ENCODE data around the gene MUC20. TPM values are rescaled to one million over a fixed set of nuclear protein-coding genes. Genes with fewer than 3 reads are reported as not detected.
"Not testable (repeated sequence)": the region's sequence is repeated elsewhere in the genome, so short reads cannot be mapped to it uniquely, and the experiment has no call there.

Gene MUC20
- total RNA-seq, 1 donor from 2014 or later: 28.7 TPM

DNA sequence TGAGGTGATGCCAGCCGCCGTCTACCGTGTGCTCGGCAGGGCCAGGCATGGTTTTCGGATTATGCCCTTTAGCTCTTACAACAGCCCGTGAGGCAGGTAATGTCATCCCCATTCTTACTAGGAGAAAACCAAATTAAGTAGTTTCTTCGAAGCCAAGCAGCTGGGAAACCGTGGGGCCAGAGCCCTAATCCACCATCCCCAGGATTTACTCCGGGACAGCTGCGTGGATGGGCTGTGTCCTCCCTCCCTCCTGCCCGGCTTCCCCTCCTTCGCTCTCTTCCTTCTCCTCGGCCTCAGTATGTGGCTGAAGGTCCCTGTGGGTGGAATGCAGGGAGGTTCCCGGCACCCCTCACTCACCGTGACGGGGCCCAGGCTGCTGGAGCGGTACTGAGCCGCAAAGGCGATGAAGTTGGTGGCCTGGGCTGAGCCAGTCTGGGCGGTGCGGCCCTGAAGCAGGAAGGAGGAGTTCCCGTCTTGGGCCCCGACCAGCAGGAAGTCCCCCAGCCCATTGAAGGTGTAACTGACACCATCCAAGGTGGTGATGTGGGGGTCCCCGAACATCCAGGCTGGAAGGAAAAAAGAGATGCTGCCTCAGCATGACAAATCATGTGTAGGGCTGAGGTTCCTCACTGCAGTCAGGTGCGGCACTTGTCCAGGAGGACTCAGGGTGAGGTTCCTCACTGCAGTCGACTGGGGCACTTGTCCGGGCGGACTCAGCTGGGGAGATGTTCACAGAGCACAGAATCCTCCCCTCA lies 42.5 kb downstream of the MUC20 start:
- no peak for ATAC-seq
- no peak for DNase-seq (ENCODE audit: low spot score)
- intact Hi-C loops (cut with DNase I): no loop called here

DNA sequence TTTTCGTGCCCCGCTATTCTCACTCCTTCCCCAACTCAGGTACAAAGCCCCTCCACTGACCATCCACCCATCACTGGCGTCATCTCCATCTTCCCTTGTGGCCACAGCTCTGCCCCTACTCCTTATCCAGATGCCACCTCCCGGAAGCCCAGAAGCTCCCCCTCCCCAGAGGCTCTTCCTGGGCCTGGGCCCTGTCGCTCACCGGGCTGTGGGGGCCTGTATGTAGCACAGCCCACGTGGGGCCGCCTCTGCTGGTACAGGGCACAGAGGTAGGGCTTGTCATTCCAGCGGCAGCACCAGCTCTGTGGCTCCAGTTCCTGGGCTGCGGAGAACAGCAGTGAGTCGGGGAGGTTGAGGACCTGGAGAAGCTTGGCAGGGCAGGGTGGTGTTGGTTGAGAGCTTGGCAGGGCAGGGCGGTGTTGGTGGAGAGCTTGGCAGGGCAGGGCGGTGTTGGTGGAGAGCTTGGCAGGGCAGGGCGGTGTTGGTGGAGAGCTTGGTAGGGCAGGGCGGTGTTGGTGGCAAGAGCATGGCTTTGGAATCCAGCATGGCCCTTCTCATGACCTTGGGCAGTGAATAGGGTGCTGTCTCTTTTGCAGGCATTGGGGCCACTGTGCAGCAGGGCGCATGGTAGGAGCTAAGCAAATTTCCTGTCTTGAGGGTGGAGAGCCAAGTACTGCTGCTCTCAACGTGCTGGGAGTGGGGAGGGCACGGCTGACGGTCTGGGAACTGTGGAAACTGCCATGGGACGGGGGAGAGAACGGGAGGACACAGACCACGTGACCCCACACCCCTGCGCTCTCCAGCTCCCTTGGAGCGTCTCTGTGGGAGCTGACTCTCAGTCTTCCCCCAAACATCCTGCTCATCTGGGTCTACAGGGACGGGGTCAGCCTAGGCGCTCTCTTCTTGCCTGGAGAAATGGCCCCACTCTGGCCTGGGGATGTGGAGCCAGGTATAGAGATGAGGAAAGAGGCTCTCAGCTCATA lies 43.4 kb downstream of the MUC20 start:
- DNase-seq (ENCODE audit: low spot score): no peak
- intact Hi-C loops (cut with DNase I): no loop called here
- ATAC-seq: no peak

DNA sequence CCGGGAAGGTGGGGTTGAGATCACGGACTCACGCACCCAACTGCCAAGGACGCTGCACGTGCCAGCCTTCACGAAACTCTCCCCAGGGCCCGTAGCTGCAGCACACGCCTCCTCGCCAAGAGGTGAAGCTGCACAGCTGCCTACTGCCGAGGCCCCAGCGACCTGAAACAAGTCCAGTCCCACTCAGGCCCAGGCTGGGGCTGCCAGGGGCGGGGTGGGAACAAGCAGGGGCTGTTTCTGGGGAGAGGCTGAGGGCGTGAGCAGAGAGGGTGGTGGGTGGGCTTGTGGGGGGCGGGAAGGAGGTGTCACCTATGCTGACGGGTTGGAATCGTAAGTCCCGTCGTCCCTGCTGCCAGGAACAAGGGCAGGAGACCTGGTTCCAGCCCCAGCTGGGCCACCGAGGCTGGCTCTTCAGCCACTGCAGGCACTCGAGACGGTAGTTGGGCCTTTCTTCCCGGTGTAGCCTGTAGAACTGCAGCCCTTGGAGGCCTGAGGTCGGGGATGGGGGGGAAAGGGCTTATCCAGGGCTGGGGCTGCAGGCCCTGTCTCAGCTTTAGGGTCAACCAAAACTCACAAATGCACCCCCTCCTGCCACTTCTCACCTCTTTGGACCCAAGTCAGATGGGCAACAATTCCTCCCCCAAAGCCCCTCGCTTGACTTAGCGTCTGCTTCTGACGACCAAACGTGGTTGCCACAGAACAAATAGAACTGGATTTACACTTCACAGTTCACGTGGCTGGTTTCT lies 44.4 kb downstream of the MUC20 start:
- intact Hi-C loops (cut with DNase I): no loop called here
- DNase-seq (ENCODE audit: low spot score) (no peak), ATAC-seq (no peak)

GRCh38 chr3:195766671-195767070 lies 45.9 kb downstream of the MUC20 start:
- DNase-seq (ENCODE audit: low spot score) (no peak), ATAC-seq (no peak)
- intact Hi-C loops (cut with DNase I): no loop called here

GRCh38 chr3:195767792-195768191 lies 47.0 kb downstream of the MUC20 start:
- no peak for ATAC-seq
- intact Hi-C loops (cut with DNase I): no loop called here
- peak; percentile 35 for DNase-seq (ENCODE audit: low spot score)

- DNase-seq (ENCODE audit: low spot score) (no peak), ATAC-seq (no peak)
- intact Hi-C loops (cut with DNase I): no loop called here
Measured at GRCh38 chr3:195768414-195768813, 47.6 kb downstream of the MUC20 start.

DNA sequence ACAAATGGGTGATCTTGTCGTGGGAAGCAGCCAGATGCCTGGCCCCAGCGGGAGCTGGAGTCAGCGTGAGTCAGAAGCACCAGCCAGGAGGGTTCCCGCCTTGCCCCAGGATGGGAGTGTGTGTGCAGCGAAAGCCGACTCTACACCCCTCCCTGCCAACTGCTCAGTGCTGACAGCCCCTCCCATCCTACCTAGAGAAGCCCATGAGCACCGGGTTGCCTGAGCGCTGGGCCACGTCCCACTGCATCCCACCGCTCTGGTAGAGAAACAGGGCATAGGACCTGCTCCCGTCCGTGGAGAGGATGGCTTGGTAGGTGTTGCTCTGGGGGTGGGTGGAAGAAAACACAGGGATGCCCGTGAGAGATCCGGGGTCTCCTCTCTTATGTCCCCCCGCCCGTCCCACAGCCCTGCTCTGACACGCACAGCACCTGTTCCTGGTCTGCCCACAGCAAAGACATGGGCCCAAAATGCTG lies 48.1 kb downstream of the MUC20 start:
- DNase-seq (ENCODE audit: low spot score) (peak; percentile 33), ATAC-seq (no peak)
- intact Hi-C loops (cut with DNase I): no loop called here

GRCh38 chr3:195769551-195769950 lies 48.8 kb downstream of the MUC20 start:
- no peak for ATAC-seq
- DNase-seq (ENCODE audit: low spot score): peak; percentile 15
- intact Hi-C loops (cut with DNase I): no loop called here

DNA sequence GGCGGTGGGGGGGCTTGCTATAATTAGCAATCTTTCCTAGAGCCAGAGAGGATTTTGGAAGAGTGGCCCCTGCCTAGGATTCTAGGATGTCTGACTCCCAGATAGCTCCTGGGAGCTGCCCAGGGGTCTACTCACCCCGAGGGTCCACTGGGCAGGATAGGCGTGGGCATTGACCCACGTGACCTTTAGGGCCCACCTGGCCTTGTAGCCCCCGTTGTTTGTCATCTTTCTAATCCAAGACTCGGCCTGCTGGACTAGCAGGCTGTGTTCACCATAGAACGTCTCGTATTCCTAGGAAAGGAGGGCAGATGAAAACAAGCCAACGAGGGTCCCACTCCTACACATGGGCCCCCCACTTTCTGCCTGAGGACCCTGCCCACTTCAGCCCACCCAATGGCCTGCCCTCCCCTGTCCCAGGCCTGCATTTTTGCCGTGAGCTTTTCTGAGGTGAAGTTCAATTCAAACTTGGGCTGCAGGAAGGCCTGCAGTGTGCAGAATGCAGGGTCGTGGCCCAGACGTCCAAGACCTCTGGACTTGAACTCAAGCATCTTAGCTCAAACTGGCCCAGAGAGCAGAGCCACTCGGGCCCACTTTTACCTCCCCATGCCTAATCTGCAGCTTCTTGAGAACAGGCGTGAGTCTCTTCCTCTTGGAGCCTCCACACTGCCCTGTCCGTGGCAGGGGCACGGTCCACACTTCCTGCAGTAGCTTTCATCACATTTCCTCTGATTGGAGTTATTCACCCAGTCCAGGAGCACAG lies 49.5 kb downstream of the MUC20 start:
- intact Hi-C loops (cut with DNase I): no loop called here
- peak; percentile 23 for DNase-seq (ENCODE audit: low spot score)
- no peak for ATAC-seq

DNA sequence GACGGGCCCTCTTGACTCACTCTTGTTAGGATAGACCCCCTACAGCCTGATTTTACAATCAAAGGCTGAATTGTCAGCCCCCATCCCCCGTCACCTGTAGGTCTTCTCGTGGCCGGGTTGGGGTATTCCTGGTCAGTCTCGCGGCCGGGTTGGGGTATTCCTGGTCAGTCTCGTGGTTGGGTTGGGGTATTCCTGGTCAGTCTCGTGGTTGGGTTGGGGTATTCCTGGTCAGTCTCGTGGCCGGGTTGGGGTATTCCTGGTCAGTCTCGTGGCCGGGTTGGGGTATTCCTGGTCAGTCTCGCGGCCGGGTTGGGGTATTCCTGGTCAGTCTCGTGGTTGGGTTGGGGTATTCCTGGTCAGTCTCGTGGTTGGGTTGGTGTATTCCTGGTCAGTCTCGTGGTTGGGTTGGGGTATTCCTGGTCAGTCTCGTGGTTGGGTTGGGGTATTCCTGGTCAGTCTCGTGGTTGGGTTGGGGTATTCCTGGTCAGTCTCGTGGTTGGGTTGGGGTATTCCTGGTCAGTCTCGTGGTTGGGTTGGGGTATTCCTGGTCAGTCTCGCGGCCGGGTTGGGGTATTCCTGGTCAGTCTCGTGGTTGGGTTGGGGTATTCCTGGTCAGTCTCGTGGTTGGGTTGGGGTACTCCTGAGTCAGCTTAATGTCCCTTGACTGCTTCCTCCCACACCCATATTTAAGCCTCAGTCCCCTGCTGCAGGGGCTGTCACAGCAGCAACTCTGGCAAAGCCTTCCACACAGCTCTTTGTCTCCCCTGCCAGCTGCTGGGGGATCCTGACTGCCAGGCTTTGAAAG lies 50.3 kb downstream of the MUC20 start:
- peak; percentile 36 for DNase-seq (ENCODE audit: low spot score)
- ATAC-seq; intact Hi-C loops (cut with DNase I): not testable (repeated sequence)

DNA sequence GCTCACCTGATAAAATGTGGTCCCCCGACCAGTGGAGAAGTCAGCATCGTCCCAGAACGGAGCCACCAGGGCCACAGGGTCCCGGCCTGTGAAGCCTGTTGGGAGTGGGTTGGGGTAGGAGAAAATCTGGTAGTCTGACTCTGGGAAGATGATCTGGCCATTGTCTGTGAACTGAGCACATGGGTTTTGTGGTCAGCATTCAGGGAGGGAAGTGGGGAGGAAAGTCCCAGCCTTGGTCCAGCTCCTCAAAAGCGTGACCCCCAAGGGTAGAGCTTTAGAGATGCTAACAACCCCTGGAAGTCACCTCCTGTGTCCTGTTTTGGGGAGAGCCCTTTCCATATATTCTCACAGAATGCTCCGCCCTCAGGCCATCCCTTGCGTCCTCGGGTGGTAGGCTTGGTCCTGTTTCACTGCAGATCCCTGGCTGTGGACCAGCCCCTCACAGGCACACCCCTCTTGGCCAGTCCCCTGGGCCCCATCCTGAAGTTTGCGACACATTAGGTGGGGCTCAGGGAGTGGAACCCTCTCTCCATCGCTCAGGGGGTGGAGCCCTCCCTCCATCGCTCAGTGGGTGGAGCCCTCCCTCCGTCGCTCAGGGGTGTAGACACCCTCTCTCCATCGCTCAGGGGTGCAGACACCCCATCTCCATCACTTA lies 51.0 kb downstream of the MUC20 start:
- no peak for ATAC-seq
- peak; percentile 30 for DNase-seq (ENCODE audit: low spot score)
- intact Hi-C loops (cut with DNase I): no loop called here

DNA sequence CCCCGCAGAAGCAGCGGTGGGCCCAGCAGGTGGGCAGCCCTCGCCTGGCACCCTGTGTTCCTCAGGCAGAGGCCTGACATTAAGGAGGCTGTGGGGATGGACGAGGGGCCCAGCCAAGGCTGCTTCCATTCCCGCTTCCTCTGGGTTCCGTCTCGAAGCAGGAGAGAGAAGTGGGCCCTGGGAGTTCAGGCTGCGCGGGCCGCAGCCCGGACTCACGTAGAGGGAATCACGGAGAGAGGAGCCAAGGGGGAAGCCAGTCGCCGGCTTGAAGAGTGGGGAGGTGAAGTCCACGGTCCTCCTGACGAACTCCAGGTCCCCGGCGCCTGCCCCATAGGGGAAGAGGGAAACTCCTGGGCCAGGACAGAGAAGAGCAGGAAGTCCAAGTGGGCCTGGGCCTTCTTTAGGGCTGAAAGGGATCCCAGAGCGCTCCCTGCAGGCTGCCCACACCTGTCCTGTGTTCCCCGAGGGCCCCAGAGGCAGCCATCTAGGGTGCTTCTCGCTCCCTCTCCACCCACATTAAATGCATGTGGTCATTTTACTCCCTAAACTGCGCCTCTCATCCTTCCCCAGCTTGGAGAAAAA lies 53.3 kb downstream of the MUC20 start:
- no peak for ATAC-seq
- DNase-seq (ENCODE audit: low spot score): no peak
- intact Hi-C loops (cut with DNase I): no loop called here

- DNase-seq (ENCODE audit: low spot score) (no peak), ATAC-seq (peak; percentile 84)
- intact Hi-C loops (cut with DNase I): no loop called here
Measured at GRCh38 chr3:195774917-195775316, 54.1 kb downstream of the MUC20 start.

DNA sequence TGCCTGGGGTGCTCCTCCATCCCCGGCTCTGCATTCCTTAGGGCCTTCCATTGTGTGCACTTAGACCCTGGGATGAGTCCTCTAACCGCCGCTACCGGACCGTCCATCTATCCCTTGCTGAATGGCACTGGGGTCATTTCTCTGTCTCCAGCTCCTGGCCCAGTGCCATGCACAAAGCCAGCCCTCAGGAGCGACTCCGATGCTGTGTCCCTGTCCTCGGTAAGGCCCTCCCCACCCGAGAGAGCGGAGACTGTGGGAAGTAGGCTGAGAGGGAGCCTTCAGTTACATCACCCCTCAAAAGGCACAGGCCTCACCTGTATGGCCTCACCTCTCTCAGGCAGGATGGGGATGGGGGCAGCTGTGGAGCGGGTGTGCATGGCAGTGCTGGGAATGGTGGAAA lies 57.2 kb downstream of the MUC20 start:
- ATAC-seq: no peak
- no peak for DNase-seq (ENCODE audit: low spot score)
- intact Hi-C loops (cut with DNase I): no loop called here

GRCh38 chr3:195781236-195781635 lies 60.5 kb downstream of the MUC20 start:
- DNase-seq (ENCODE audit: low spot score): peak; percentile 47
- ATAC-seq; intact Hi-C loops (cut with DNase I): not testable (repeated sequence)

All from sciatic nerve (tissue), 2 donors.